GM21717 (cell line): ENCODE results near the gene MRPL18.
"Not testable (repeated sequence)": the region's sequence is repeated elsewhere in the genome, so short reads cannot be mapped to it uniquely, and the experiment has no call there.

ENCODE experiments used
- ATAC-seq: cut with Tn5 transposase; IDR thresholded peaks from one replicate; pipeline ENCODE4 v1.9.1; 2021; ENCODE audit warnings: mild to moderate bottlenecking, moderate library complexity; ENCODE audit not compliant: unreplicated experiment

The MRPL18 gene

DNA sequence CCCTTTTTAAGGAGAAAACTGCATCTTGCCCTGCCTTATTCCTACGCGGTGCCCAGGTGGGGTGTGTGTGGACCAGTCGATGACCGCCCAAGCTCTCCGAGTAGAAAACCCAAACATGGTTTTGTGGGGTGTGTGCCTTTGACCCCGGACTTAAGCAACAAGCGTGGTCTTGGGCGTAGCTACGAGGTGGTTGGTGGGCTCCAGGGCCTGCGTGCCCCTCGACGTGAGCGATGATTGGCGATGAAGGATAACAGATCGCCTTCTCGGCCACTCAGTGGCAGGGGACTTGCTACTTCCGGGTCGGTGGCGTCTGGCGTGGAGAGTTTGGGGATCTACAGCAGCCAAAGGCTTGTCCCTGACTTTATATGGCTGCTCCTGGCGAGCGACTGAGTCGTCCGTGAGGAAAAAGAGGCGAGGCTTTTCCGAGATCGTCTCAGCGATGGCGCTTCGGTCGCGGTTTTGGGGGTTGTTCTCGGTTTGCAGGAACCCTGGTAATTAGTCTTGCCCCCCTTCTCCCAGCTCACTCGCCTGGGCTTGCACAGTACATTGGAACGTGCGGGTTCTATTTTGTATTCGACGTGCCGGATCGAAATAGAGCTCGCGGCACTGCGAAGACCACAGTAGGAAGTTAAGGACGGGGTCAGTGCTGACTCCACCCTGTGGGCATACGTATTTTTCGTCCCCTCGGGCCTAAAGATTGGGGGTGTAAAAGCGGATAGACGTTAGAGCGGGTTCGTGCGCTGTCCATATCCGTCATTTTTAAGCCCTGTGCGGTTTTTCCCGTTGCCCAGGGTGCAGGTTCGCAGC, at the start of gene MRPL18:
Gene MRPL18, plus strand, starts transcription at position 319 of the 807 bp plus-strand sequence. Its CDS starts 121 bp downstream, at position 440.
- ATAC-seq, result peak; percentile 84

DNA sequence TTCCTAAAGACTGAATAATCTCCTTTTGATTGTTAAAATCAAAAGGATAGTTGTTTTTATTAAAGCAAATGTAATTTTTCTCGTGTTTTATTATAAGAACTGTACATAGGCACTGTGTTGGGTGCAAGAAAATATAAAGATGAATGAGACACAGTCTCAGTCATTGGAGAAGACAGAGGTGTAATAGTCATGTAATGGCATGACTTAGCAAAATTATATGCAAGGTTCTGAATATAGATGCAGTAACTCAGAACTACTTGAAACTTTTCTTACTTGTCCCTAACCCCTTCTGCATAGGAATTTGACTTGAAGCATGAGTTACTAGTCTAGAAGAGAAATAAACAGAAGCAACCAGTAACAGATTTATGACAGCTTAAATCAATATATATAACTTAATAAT, 48.1 kb upstream of the MRPL18 start:
- ATAC-seq, result no peak

DNA sequence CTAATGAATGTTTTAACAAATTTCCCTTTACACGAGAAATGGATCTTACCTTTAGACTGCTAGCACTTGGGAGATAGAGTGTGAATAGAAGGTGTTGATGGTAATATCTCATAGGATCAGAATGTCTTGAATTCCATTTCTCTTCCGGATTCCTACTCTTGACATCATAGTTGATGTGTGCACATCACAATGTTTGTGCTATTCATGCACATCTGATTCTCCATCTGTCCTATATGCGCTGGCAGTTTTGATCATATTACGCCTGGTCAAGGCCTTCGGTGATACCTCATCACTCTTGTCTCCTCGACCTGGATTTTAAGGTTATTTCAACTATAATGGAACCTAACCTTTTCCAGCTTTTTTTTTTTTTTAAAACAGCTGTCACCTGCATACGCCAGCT, 45.2 kb upstream of the MRPL18 start:
- no peak for ATAC-seq

DNA sequence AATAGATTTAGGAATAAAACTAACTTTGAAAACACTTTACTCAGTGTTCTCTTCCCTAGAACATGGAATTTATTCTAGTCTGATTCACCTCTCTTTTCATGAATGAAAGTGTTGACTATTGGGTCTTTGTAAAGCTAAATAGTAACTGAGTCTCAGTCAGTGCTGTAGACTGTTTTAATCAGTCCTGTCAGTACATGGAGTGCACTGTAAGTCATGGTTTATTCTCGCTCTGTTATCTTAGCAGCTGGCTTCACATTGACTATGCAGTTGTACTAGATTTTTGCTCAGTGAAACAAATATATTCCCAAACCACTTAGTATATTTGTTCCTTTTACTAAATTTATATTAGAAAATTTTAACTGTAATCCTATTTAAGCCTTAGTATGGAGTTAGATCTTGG, 43.5 kb upstream of the MRPL18 start:
- ATAC-seq, result no peak

DNA sequence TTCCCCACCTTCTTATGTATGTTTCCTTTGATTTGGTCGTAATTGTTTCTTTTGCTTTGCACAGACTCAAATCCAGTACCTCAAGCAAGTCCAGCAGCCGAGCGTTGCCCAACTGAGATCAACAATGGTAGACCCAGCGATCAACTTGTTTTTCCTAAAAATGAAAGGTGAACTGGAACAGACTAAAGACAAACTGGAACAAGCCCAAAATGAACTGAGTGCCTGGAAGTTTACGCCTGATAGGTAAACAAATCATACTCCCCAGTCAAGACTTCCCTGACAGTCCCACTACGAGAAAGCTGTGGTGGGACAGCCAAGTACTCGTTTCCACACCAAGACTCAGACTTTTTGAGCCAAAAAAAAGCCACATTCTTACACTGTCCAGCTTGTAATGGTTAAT, 42.1 kb upstream of the MRPL18 start:
- ATAC-seq, result not testable (repeated sequence)

DNA sequence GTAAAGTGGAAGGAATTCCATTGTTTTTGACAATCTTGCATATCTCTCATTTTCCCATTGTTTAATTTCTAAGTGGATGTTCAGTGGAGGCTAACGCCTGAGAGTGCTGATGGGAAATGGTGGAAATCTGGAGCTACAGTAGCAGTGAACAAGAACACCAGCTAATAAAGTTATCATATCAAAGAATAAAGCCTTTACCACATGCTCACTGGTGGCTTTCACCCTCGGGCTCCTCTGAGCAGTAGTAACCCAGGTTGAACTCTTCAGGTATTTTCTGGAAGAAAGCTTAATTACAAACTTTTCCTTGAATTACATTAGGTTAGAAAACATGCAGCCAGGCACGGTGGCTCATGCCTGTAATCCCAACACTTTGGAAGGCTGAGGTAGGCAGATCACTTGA, 38.8 kb upstream of the MRPL18 start:
- ATAC-seq, result no peak

DNA sequence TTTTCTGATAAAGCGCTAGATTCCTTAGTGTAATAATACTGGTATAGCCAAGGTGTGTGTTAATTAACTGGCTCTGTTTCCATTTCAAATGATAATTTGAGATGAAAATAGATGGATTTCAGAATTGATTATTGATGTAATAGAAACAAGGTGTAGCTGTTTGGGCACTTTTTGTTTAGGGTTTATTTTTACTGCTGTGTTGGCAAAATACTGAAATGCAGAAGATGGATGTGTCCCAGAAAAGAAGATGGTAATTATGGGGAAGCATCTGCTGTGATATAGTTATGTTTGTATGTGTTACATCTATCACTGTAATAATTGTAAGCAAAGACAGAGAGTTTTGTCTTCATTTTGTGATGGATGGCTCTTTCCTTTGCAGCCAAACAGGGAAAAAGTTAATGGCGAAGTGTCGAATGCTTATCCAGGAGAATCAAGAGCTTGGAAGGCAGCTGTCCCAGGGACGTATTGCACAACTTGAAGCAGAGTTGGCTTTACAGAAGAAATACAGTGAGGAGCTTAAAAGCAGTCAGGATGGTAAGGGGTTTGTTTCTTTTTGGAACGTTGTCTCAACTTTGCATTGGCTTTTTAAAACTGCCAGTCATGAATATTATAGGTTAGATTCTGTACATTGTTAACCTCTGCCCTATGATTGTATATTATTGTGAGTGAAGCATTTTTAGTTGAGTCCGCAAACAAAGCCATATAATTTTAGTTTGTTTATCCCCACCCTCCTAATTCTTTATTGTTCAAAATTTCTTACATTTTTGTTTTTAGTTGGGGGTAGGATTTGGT, 37.0 kb upstream of the MRPL18 start:
- ATAC-seq, result no peak

DNA sequence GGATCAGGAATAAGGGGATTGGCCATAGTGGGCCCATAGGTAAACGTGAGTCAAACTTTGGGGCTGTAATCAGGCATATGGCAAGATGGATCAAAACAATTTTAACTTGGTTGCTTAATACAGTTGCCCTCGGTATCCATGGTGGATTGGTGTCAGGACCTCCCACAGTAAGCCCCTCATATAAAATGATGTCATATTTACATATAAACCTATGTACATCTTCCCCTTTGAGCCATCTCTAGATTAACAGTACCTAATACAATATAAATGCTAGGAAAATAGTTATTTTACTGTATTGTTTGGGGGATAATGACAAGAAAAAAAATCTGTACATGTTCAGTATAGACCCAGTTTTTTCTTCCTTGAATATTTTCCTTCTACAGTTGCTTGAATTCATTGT, 35.9 kb upstream of the MRPL18 start:
- no peak for ATAC-seq

DNA sequence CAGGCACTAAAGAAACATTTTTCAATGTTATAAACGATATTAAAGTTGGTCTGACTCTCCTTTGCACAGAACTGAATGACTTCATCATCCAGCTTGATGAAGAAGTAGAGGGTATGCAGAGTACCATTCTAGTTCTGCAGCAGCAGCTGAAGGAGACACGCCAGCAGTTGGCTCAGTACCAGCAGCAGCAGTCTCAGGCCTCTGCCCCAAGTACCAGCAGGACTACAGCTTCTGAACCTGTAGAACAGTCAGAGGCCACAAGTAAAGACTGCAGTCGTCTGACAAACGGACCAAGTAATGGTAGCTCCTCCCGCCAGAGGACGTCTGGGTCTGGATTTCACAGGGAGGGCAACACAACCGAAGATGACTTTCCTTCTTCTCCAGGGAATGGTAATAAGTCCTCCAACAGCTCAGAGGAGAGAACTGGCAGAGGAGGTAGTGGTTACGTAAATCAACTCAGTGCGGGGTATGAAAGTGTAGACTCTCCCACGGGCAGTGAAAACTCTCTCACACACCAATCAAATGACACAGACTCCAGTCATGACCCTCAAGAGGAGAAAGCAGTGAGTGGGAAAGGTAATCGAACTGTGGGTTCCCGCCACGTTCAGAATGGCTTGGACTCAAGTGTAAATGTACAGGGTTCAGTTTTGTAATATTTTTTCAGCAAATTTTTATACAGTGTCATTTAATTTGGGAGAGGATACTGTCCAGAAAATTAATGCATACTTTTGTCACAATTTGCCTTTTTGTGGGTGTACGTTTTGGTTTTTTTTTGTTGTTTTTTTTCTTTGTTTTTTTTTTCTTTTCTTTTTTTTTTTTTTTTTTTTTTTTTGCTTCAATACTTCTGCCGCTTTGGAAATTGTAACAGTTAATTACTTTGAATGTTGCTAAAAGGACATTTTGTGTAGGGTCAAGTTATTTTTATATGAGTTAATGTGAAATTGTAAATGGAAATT, 35.0 kb upstream of the MRPL18 start:
- ATAC-seq, result no peak

DNA sequence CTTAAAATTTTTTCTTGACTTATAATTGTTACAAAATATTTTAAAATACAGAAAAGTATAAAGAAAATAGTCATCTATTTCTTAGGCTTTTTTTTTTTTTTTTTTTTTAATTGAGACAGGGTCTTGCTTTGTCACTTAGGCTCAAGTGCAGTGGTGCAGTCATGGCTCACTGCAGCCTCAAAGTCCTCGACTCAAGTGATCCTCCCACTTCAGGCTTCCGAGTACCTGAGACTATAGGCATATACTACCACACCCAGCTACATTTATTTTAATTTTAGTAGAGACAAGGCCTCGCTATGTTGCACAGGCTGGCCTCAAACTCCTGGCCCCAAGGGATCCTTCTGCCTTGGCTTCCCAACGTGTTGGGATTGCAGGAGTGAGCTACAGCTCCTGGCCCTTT, 33.8 kb upstream of the MRPL18 start:
- ATAC-seq, result no peak

DNA sequence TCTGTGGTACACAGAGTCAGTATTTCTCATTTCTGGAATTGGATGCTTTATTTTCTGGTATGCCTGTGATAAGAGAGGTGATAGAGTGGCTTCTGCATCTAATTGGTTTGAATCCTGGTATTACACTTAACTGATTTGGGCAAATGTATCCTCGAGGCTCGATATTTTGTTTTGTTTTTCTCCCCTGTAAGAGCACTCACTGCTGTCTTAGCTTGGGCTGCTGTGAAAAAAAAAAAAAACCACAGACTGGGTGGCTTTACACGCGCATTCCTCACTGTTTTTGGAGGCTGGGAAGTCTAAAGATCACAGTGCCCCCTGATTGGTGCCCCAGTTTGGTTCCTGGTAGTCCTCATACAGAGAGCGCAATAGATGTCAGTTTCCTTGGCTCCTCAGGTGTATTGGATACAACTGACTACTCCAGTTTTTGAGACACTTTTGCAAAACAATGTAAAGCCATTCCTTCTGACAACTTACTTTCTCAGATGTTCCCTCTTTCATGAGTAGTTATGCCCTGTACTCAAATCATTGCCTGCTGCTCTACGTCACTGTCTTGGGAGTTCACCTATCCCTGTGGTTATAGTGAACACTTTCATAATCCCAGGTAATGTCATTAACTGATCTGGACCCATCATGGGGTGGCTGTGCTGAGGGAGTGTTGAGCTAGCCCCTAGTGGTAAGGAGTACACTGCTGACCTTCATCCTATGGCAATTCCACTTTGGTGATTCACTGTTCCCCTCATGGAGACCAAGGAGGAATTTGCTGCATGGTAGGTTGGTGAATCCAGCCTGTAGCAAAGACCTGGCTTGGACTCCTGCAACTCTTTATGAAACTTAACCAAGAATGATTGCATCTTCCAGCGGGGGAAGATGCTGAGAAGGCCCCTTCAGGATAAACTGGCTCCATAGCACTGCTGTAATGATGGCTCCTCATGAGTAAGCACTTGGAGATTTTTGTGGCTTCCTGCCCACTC, 32.0 kb upstream of the MRPL18 start:
- ATAC-seq, result no peak

DNA sequence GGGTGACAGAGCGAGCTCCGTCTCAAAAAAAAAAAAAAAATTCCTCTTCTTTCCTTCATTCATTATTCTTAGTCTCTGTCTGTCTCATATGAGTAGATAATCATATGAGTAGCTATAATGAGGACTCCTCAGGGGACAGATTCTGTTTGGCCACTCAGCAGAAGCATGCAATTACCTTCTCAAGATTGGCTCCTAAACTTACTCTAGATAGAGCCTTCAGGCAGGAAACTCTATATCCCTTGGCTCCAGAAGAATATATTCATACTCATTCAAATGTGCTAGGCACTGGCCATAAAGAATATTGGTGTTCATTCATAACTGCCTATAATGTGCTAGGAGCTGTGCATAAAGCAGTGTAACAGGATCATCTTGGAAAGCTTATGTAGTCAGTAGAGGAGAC, 30.6 kb upstream of the MRPL18 start:
- no peak for ATAC-seq

DNA sequence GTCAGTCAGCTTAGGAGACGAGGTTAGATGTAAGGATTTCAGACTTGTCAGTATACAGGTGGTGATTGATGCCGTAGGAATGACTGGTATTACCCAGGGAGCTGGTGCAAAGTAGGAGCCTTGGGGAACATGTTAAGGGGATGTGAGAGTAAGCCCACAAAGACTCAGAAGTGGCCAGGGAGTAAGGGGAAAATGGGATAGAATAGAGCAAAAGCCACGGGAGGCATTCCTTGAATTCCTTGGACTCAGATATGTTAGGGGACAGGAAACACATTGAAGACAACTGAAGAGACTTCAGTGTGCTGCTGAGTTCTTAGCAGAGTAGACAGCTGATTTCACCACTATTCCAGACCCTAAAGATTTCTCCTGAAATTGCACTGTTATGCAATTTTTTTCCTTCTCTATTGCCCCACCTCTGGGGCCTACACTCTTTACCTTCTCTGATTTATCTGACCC, 29.6 kb upstream of the MRPL18 start:
- ATAC-seq, result no peak

DNA sequence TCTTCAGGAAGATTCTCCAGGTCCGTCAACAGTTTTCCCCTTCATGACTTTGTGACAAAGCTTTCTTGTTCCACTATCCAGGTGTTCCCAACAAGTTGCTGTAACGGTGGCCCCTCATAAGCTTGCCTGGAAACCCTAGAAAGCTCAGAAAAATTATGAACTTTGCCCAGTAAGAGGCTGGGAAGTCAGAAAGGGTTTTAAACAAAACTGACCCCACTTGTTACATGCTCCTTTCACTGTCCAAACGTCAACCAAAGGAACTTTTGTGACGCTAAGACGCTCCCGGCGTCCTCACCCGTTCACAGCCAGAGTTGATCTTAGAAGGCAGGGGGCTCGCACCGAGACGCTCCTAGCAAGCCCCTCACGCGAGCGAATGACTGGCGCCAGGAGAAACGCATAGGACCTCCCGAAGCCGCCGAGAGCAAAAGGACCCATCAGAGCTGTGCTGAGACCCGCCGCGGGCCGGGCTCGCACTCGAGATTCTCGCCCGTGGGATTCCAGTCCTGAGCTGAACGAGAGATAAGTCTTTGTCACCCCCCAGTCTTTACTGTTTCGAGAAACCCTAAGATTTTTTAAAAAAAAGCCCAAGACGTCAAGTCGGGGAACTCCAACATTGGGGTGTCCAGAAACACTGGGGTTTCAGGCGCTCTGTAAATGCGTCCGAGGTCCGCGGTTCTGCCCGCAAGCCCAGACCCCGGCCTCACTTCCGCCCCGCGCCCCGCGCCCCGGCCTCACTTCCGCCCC, 29.0 kb upstream of the MRPL18 start:
- ATAC-seq, result peak; percentile 1

DNA sequence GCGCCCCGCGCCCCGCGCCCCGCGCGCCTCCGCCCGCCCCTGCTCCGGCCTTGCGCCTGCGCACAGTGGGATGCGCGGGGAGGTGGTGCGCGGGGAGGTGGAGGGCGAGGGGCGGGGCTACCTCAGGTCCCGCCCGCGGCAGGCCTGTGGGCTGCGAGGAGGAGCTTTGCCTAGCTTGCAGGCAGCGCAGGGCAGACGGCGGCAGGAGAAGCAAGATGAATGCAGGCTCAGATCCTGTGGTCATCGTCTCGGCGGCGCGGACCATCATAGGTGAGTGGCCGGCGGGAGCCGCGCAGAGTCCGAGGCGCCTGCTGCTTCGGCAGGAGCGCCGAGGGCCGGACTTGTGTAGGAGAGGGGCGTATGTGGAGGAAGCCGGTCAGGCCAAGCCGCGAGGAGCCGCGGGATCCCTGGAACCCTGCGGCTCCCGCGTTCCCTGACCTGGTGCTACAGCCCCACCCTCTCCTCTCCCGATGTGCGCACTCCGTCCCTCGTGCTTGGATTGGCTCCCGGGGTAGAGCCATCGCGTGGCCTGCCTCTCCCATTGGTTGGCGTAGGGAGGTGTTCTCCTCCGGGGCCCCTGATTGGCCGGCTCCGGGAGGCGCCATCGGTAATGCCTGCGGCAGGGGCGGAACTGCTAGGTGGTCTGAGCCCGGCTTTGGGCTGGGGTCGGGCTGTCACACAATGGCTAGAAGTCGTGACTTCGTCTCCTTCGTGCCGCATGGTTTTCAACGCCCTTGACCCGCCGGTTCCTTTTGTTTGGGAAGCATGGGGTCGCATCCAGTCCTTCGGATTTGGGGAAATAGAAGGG, 28.2 kb upstream of the MRPL18 start, which contains the start of gene ACAT2:
Gene ACAT2, plus strand, starts transcription at position 173 of the 808 bp plus-strand sequence. Its CDS starts 43 bp downstream, at position 216.
- ATAC-seq, result peak; percentile 97

DNA sequence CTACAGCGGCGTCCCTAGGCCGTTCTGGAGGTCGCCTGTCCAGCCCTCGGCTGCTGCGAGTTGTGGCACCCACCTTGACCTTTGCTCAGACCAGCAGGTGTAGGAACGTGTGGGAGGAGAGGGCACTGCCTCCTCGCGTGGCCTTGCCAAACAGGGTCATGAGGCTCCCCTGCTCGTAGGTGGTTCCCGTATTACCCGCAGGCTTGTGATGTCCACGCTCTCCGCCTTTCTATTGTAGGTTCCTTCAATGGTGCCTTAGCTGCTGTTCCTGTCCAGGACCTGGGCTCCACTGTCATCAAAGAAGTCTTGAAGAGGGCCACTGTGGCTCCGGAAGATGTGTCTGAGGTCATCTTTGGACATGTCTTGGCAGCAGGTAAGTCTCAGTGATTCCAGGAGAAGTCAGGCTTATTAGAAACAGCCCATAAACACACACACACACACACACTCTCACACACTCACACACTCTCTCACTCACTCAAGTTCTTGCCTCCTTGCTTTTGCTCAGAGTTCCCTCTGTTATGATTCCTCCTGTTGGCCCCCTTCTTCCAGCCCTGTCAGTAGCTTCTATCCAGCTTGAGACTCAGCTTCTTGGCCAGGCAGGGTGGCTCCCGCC, 27.5 kb upstream of the MRPL18 start:
- ATAC-seq, result no peak

DNA sequence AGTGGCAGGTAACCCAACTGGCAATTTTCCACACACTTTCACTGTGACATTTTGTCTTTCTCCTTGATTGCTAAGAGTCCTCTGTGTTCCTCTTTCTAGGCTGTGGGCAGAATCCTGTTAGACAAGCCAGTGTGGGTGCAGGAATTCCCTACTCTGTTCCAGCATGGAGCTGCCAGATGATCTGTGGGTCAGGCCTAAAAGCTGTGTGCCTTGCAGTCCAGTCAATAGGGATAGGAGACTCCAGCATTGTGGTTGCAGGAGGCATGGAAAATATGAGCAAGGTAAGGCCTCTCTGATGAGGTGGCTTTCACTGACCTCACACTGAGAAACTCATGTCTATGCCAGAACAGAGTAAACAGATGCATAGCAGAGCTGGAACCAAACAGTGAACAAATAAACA, 23.4 kb upstream of the MRPL18 start:
- ATAC-seq, result no peak

DNA sequence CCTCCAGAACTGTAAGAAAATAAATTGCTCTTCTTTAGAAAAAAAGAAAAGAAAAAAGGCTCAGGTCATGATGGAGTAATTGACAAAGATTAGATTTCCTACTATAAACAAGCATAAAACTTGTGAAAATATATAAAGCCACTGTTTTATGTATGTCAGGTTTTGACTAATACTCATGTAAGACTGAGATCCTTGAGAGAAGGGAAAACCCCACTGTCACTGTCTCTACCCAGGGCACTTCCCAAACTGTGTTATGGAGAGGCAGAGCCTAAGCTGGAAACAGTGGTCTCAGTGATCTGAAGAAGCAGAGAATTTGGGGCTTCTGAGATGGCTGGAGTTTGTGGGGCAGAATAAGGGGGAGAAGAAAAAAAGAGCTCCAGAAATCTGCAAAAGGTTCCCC, 20.8 kb upstream of the MRPL18 start:
- no peak for ATAC-seq
